Fibroblast of upper back skin (primary cell): ENCODE data around the gene CDC26.

Source experiments
- DNase-seq: peaks from one replicate; pipeline ENCODE4 v3.0.0-alpha.2; 2013

Gene CDC26

DNA sequence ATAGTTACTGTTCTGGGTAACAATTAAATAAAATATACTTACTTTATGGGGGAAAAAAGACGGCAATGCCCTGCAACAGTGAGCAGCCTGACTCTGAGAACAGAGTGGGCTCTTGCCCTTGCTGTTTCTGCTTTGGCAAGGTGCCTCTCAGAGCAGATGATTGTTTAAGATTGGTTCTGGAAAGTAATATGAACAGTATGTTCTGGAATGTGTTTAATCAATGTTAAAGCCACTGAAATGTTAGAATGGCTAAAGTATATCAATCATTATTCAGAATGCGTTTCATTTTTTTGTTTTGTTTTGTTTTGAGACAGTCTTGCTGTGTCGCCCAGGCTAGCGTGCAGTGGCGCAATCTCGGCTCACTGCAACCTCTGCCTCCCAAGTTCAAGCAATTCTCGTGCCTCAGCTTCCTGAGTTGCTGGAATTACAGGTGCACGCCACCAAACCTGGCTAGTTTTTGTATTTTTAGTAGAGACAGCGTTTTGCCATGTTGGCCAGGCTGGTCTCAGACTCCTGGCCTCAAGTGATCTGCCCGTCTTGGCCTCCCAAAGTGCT lies 39.6 kb downstream of the CDC26 start:
- DNase-seq: peak; percentile 11

DNA sequence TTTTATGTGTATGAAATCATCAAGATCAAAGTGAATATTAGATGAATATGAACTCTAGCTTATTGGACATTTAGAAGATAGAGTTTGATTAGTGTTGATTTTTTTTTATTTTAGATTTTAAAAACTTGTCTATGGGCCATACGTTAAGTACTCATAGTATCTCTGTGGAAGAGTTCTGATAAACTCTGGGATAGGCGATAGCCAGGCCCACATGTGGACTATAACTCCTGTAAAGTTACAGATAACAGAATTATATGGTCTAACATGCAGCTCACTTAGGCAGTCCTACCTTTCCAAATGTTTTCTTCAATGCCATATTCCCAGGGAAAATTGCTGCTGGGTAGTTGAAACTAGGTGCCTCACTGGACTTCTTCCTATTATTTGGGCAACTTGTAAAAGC lies 43.7 kb downstream of the CDC26 start:
- no peak for DNase-seq

DNA sequence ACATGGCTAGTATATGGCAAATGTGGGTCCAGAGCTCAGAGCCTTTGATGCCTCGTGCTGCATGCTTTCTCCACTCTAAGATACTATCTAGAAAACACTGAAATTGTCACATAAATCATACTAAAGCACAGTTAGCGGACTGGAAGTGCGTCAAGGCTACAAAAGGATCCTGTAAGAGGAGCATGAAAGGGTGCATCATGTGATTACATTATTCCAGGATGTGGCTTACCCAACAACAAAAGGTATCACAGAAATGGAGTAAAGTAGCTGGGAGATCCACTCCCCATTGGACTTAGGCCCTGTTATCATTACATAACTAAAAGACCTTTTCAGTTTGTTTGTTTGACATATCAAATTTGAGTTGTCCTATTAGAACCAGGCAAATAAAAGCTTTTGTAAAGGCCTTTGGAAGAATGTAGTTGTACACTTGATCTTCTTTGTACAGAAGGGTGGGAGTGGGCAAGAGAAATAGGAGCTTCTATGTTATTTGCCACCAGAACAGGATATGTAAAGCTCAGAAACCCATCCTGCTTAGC lies 47.2 kb downstream of the CDC26 start:
- DNase-seq: no peak

DNA sequence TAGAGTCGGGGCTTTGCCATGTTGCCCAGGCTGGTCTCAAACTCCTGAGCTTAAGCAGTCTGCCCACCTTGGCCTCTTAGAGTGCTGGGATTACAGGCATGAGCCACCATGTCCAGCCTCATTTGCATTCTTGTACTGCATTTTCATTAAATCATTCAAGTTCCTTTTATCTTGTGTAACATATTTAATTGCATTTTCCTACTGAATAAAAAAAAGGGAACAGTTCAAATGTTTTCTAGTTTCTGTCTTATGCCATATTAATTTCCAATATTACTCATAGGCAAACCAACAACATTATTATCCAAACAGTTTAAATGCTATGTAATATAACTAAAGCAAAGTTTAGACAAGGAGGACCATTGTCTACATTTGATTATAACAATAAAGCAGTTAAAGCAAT lies 47.9 kb downstream of the CDC26 start:
- DNase-seq: no peak

DNA sequence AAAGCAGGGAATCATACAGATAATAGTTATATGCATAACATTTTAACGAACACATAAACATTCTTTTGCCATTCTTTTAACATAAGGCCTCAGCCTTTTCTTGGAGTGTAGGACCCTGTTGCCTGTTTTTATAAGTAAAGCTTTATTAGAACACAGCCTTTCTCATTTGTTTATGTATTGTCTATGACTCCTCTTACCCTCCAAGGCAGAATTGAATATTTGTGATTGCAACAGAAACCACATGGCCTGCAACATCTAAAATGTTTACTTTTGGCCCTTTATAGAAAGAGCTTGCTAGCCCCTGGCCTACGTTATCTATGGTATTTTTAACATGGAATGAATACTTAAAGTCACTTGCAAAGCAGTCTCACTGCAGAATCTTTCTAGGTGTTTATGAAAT lies 51.4 kb downstream of the CDC26 start:
- peak; percentile 30 for DNase-seq

DNA sequence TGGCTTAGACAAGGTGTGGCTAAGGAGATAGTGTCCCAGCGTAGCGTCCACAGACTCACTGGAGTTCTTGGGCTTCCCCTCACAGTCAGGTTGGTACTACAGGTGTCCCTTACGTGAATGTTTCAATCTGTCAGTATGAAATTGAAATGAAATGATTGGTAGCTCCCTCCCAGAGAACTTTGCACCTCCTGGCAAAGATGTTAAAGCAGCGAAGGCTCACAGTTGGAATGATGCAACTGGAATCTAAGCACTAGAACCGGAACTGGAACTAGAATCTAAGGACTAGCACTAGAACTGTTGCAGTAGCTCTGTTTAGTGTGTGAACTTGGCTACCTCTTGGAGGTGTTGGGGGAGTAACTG lies 52.9 kb downstream of the CDC26 start:
- DNase-seq: peak; percentile 18

DNA sequence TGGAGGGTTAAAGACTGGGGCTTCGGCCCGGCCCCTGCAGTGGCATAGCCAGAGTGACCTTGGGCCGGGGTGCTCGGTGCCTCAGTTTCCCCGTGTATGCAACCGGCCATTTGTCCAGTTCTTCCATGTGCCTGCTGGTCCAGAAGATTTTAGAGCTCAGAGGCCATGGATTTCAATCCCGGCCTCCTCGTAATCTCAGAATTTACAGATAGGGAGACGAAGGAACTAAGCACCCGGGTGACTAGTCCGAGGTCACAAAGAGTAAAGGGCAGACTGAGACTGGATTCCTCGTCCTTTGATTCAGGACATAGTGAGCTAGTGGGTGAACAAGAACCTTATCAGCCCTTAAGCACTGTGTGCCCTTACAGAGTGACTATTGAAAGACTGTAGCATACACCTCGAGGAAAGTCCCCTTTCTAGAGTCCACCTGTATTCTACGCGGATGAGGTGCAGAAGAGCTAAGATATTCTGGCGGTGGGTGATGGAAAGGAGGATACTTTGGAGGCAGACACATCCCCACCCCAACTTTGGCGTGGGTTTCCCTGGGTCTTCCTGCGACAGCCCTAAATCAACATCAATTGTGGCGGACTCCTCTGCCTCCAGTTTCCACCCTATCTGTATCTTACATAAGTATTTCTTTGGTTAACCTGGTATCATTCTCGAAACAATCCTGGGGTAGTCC lies 53.4 kb downstream of the CDC26 start:
- DNase-seq: no peak

DNA sequence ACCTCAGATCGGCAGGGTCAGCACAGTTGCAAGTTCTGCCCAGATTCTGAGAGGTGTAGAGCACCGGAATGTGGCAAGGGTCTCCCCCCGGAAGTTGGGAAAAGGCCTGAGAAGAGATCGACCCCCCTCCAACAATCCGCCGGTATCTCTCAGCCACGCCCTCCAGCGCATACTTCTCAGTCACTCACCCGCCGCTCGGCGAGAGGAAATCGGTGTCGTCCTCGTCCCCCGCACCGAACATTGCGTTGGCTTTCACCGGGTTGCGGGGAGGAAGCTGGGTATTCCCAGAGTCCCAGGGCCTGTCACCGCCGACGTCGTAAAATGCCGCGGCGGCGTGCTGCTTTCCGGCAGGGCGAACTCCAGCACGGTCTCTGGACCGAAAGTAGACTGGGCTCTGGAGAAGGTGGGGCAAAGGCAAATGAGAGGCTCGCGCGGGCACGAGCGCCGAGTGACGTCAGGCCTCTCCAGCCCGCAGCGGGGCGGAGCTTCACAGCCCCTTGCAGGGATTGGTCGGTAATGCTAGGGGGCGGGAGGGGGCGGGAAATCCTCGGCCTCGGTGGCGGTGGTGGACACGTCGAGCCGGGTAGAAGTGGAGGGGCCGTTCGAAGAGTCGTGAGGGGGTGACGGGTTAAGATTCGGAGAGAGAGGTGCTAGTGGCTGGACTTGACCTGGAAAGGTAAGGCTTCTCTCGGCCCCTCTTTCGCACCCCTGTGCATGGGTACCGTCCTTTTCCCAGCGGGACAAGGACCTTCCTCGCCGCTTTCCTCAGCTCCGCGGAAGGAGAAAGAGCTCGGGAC lies 54.2 kb downstream of the CDC26 start, which contains the start of the genes FKBP15 and SLC31A1:
Gene FKBP15 (minus strand): TSS at position 275 of the 797 bp plus-strand sequence. CDS start 34 bp downstream, at position 241.
Gene SLC31A1 (plus strand): TSS at position 542 of the 797 bp plus-strand sequence. CDS start 34,605 bp downstream, outside the sequence.
- peak; percentile 98 for DNase-seq

DNA sequence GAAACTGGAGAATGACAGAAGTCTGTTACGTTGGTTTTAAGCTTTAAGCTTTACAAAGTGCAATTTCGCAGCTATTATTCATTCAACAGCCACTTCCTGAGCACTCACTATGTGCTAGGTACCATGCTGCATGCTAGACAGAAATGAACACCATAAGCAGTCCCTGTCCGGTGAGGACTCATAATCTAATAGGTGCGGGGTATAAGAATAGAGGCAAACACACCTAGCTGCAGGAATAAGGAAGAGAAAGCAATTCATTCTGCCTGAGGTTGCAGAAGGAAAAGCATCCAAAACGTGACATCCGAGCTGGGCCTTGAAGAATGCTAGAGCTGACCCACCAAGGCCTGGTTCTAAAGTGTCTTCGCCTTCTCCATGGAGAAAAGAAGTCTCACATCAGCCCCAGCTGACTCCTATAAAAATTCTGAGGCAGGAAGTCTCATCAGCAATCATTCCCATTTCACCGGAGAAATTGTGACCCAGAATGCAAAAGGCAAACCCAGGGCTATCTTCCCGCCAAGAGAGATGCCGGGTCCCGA lies 54.8 kb downstream of the CDC26 start:
- DNase-seq: no peak

DNA sequence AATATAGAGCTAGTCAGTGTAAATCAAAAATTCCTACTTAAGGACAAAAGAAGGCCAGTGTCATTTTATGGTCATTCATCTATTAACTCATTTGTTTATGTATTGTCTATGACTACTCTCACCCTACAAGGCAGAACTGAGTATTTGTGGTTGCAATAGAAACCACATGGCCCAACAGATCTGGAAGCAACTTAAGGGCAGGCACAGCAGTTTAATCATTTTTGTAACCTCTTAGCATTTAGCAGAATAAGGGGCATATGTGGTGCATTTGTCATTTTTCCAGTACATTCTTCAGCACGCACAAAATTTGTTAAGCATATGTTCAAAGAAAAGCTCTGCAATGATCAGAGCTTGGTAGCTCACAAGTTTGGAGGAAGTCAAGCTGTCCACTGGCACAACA lies 55.4 kb downstream of the CDC26 start:
- peak; percentile 57 for DNase-seq

DNA sequence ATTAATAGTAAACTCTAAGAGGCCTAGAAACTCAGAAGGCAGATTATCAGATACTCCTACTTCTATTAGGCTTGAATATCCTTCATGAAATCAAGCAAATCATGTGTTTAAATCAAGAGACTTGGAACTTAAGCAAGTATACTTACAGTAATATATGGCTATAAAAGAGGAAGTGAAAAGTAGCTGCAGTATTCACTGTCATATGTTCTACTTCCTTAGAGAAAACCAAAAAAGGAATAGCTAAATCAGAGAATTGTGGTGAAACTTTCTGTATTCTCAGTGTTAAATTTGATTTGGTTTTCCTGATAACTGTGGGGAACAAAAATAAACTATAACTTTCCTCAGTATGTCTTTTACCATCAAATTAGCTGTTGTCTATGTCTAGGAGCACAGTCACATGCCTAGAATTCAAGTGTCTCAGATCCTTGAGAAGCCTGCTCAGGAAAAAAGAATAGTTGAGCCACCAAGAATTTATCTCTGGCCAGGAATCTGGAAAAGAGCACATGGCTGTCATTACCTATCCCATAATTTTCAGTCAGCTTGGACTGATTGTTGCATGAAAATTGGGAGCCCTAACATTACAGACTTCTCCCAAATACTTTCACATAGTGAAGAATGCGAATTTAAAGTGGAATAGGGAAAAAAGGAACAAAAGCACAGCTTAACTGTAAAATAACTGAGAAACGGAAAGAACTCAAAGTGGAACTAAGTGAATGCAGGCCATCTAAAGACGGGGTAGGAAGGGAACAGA lies 56.0 kb downstream of the CDC26 start:
- DNase-seq: no peak
